ENCODE results near the gene RAB36.

DNA sequence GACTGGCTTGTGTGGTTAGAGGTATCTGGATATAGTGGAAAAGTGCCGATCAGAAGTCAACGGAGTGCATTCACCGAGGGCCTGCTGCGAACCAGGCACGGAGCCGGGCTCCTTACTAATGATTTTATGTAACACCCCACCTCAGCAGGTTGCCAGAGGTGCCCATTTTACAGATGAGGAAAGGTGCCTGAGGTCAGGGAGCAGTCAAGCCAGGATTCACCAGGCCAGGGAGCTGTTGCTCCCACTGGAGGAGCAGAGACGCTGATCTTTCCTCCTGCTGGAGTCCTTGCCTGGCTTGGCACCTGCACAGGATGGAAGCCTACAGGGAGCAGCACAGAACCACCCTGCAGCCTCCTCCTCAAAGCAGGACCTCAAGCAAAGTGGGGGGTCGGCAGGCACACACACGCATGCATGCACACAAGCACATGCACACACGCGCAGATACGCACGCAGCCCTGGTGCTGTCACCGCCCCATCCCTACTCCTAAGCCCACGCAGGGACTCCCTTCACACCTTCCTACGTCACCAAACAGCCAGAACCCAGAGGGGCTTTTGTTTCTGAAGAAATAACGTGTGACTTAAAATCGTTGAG, 19.7 kb upstream of the RAB36 start:
- TF ChIP-seq CTCF (IDR thresholded peaks at IDR 0.05 in 4 of 5, conservative IDR thresholded peaks at IDR 0.05 in 1 of 5) (no peak), POLR2A (IDR thresholded peaks at IDR 0.05) (no peak)

All from gastrocnemius medialis (tissue), 4 donors.